H9 (cell line): ENCODE measurements around the gene PCMT1. TPM values are rescaled to one million over a fixed set of nuclear protein-coding genes. Genes with fewer than 3 reads are reported as not detected.

Source experiments
- DNase-seq: peaks from one replicate; pipeline ENCODE4 v3.0.0-alpha.2; 2017
- H2AFZ ChIP-seq: one replicate; pipeline ENCODE4 v1.6.1; 2013; ENCODE audit warnings: mild to moderate bottlenecking, low read length, control low read depth, moderate library complexity
- H2AK5ac ChIP-seq: 2 replicates; pipeline ENCODE4 v1.6.1; 2013; ENCODE audit warnings: low read length, control low read depth, mixed read lengths; ENCODE audit not compliant: insufficient read length
- H2BK120ac ChIP-seq: one replicate; pipeline ENCODE4 v1.6.1; 2013; ENCODE audit warnings: low read depth, mild to moderate bottlenecking, low read length, control low read depth, inconsistent platforms; ENCODE audit not compliant: poor library complexity, severe bottlenecking
- H2BK12ac ChIP-seq: 2 replicates; pipeline ENCODE4 v1.6.1; 2013; ENCODE audit warnings: low read length, control low read depth, mixed read lengths, low read depth; ENCODE audit not compliant: insufficient read length
- H2BK15ac ChIP-seq: 2 replicates; pipeline ENCODE4 v1.6.1; 2013; ENCODE audit warnings: low read depth, low read length, control low read depth
- H2BK20ac ChIP-seq: one replicate; pipeline ENCODE4 v1.6.1; 2013; ENCODE audit warnings: low read depth, mild to moderate bottlenecking, low read length, control low read depth, inconsistent platforms; ENCODE audit not compliant: poor library complexity, severe bottlenecking
- H2BK5ac ChIP-seq: 2 replicates; pipeline ENCODE4 v1.6.1; 2013; ENCODE audit warnings: low read length, control low read depth, mixed read lengths; ENCODE audit not compliant: insufficient read length
- H3K14ac ChIP-seq: 2 replicates; pipeline ENCODE4 v1.6.1; 2013; ENCODE audit warnings: low read length, control low read depth; ENCODE audit not compliant: insufficient read depth
- H3K18ac ChIP-seq: 2 replicates; pipeline ENCODE4 v1.6.1; 2013; ENCODE audit warnings: low read depth, mild to moderate bottlenecking, mixed read lengths, low read length, control low read depth; ENCODE audit not compliant: insufficient read length
- H3K23ac ChIP-seq: 2 replicates; pipeline ENCODE4 v1.6.1; 2013; ENCODE audit warnings: low read length, control low read depth, mixed read lengths, low read depth; ENCODE audit not compliant: insufficient read length
- H3K23me2 ChIP-seq: 2 replicates; pipeline ENCODE4 v1.6.1; 2013; ENCODE audit warnings: low read depth, mild to moderate bottlenecking, mixed read lengths, low read length, control low read depth; ENCODE audit not compliant: insufficient read length, poor library complexity, severe bottlenecking
- H3K27ac ChIP-seq: 2 replicates; pipeline ENCODE4 v1.5.1; 2013; ENCODE audit warnings: low read length, control low read depth, mixed read lengths, low read depth; ENCODE audit not compliant: insufficient read length
- H3K27me3 ChIP-seq: 2 replicates; pipeline ENCODE4 v1.6.1; 2013; ENCODE audit warnings: low read length, control low read depth, inconsistent platforms; ENCODE audit not compliant: insufficient read depth
- H3K4ac ChIP-seq: 2 replicates; pipeline ENCODE4 v1.6.1; 2013; ENCODE audit warnings: low read depth, mild to moderate bottlenecking, control low read depth, inconsistent platforms, low read length, moderate library complexity
- H3K4me1 ChIP-seq: 2 replicates; pipeline ENCODE4 v1.6.1; 2013; ENCODE audit warnings: low read length, control low read depth, inconsistent platforms; ENCODE audit not compliant: insufficient read depth
- H3K4me2 ChIP-seq: 2 replicates; pipeline ENCODE4 v1.6.1; 2013; ENCODE audit warnings: low read length, control low read depth, mixed read lengths; ENCODE audit not compliant: insufficient read length, insufficient read depth
- H3K56ac ChIP-seq: 2 replicates; pipeline ENCODE4 v1.6.1; 2013; ENCODE audit warnings: low read depth, mild to moderate bottlenecking, mixed read lengths, low read length, control low read depth; ENCODE audit not compliant: insufficient read length
- H3K79me1 ChIP-seq: 2 replicates; pipeline ENCODE4 v1.6.1; 2013; ENCODE audit warnings: low read depth, mild to moderate bottlenecking, moderate library complexity, low read length, control low read depth, inconsistent platforms; ENCODE audit not compliant: insufficient read depth, poor library complexity, severe bottlenecking
- H3K79me2 ChIP-seq: 2 replicates; pipeline ENCODE4 v1.6.1; 2013; ENCODE audit warnings: low read length, control low read depth, inconsistent platforms; ENCODE audit not compliant: insufficient read depth
- H3K9ac ChIP-seq: 2 replicates; pipeline ENCODE4 v1.6.1; 2013; ENCODE audit warnings: low read length, control low read depth, mixed read lengths; ENCODE audit not compliant: insufficient read length; ENCODE audit errors: extremely low read depth
- H3K9me3 ChIP-seq: one replicate; pipeline ENCODE4 v1.6.1; 2013; ENCODE audit warnings: low read depth, low read length, inconsistent platforms; ENCODE audit not compliant: control insufficient read depth
- H3T11ph ChIP-seq: one replicate; pipeline ENCODE4 v1.6.1; 2013; ENCODE audit warnings: mild to moderate bottlenecking, low read length, control low read depth, inconsistent platforms
- H4K20me1 ChIP-seq: one replicate; pipeline ENCODE4 v1.6.1; 2013; ENCODE audit not compliant: control insufficient read depth, insufficient read length, insufficient read depth
- H4K5ac ChIP-seq: 2 replicates; pipeline ENCODE4 v1.6.1; 2013; ENCODE audit warnings: low read depth, mild to moderate bottlenecking, mixed read lengths, low read length, control low read depth; ENCODE audit not compliant: insufficient read length
- H4K8ac ChIP-seq: replicated peaks from 2 replicates; pipeline ENCODE4 v1.6.1; 2013; ENCODE audit warnings: low read length, control low read depth, mixed read lengths, low read depth; ENCODE audit not compliant: insufficient read length
- H4K91ac ChIP-seq: 2 replicates; pipeline ENCODE4 v1.6.1; 2013; ENCODE audit warnings: low read depth, mild to moderate bottlenecking, moderate library complexity, mixed read lengths, low read length, control low read depth; ENCODE audit not compliant: insufficient read length
- H3K27ac Mint-ChIP-seq, 3 experiments: 2 replicates in 2 of 3; 3 replicates in 1 of 3; pipeline ENCODE4 v1.8.0; 2020 to 2021; ENCODE audit warnings: mixed read lengths in 3 of 3, mild to moderate bottlenecking in 1 of 3, moderate library complexity in 1 of 3
- H3K27me3 Mint-ChIP-seq: 2 replicates; pipeline ENCODE4 v1.8.0; 2021; ENCODE audit warnings: low read depth, mild to moderate bottlenecking, moderate library complexity, mixed read lengths
- H3K36me3 Mint-ChIP-seq, 3 experiments: 2 replicates in 2 of 3; 3 replicates in 1 of 3; pipeline ENCODE4 v1.8.0; 2020 to 2021; ENCODE audit warnings: low read depth in 3 of 3, mixed read lengths in 3 of 3; ENCODE audit not compliant: insufficient read depth in 1 of 3
- H3K4me1 Mint-ChIP-seq, 2 experiments: 2 replicates each; pipeline ENCODE4 v1.8.0; 2020; ENCODE audit warnings: mixed read lengths in 2 of 2
- H3K4me3 Mint-ChIP-seq, 2 experiments: 2 replicates in 1 of 2; 3 replicates in 1 of 2; pipeline ENCODE4 v1.8.0; 2020 to 2021; ENCODE audit warnings: mild to moderate bottlenecking in 2 of 2, mixed read lengths in 2 of 2, moderate library complexity in 1 of 2
- H3K9me3 Mint-ChIP-seq, 2 experiments: 2 replicates in 1 of 2; 3 replicates in 1 of 2; pipeline ENCODE4 v1.8.0; 2020; ENCODE audit warnings: mild to moderate bottlenecking in 2 of 2, mixed read lengths in 2 of 2, moderate library complexity in 1 of 2
- CTCF ChIP-seq: fragments of 200-600 bp; sonication (generic); conservative IDR thresholded peaks from 3 replicates; pipeline ENCODE4 v1.8.0; 2021; ENCODE audit warnings: antibody characterized with exemption, mild to moderate bottlenecking
- WGBS: extraction: QIAGEN DNeasy Blood & Tissue Kit; methylation state at CpG from one replicate; pipeline ENCODE4 v1.1.7; 2013; ENCODE audit warnings: missing lambda C conversion rate, low lambda C conversion rate, mixed read lengths; ENCODE audit not compliant: insufficient read length; ENCODE audit errors: extremely low coverage; 5-methylcytosine and 5-hydroxymethylcytosine counted together
- long read RNA-seq: library from polyadenylated mRNA; unstranded; transcript quantifications from one replicate; pipeline ENCODE4 v2.0.0, GENCODE V29; 2020
- total RNA-seq: library from RNA; stranded (reverse); gene quantifications from 2 replicates; pipeline ENCODE4 v1.2.1, GENCODE V29; 2021

Gene PCMT1
- total RNA-seq: 91.5 and 98.3 TPM in 2 replicates
- long read RNA-seq, transcript PCMT1-201 (7 exons, 1,293 nt): minor isoform, 78 of 574 reads
- long read RNA-seq, transcript PCMT1-205 (8 exons, 1,984 nt): minor isoform, 159 of 574 reads
- long read RNA-seq, transcript PCMT1-203 (8 exons, 1,938 nt): major isoform, 295 of 574 reads
- long read RNA-seq, partial matches to known transcripts: 4 of 574 reads
- long read RNA-seq, other reads (novel, unspliced or antisense): 38 of 574 reads

- no peak within 1 kb of the TSS for H4K5ac ChIP-seq
- WGBS: no CpG with 5 or more reads among the region's 60 CpGs
- H3K9me3 ChIP-seq: no peaks in the 10 kb centered on the region
- H3K4ac ChIP-seq: no peak within 1 kb of the TSS
- no peak for TF ChIP-seq CTCF
- H3K27ac ChIP-seq: peak within 1 kb of the TSS; percentile 37
- peaks cover 27% of the 10 kb centered on the region; the same call in 1 of the 2 replicates for H3K79me2 ChIP-seq
- peaks cover 5% of the 10 kb centered on the region for H3K23me2 ChIP-seq
- Mint-ChIP-seq H3K27me3 (no peaks in the 10 kb centered on the region), H3K4me3 (peak within 1 kb of the TSS; percentile 87 to 91), H3K36me3 (no peaks in the 10 kb centered on the region; a peak in 2 of 7 replicates), H3K27ac (peak within 1 kb of the TSS; percentile 63 to 91 (median 83); a peak in 5 of 7 replicates), H3K4me1 (peaks cover 17 to 20% of the 10 kb centered on the region in 2 experiments), H3K9me3 (no peaks in the 10 kb centered on the region)
- peak; percentile 92 for DNase-seq
- no peak within 1 kb of the TSS for H2BK20ac ChIP-seq
- peaks cover 2% of the 10 kb centered on the region; the same call in 1 of the 2 replicates for H3K4me1 ChIP-seq
- H3K9ac ChIP-seq: peak within 1 kb of the TSS; percentile 86
- no peak within 1 kb of the TSS for H3T11ph ChIP-seq
- H3K23ac ChIP-seq: no peak within 1 kb of the TSS
- no peak within 1 kb of the TSS for H4K8ac ChIP-seq
- no peak within 1 kb of the TSS for H2BK5ac ChIP-seq
- H2BK12ac ChIP-seq: no peak within 1 kb of the TSS
- peak within 1 kb of the TSS; percentile 90 for H3K18ac ChIP-seq
- H2AFZ ChIP-seq: no peak within 1 kb of the TSS
- H3K79me1 ChIP-seq: no peaks in the 10 kb centered on the region
- no peak within 1 kb of the TSS for H3K56ac ChIP-seq
- H2BK120ac ChIP-seq: no peak within 1 kb of the TSS
- no peak within 1 kb of the TSS for H2AK5ac ChIP-seq
- H2BK15ac ChIP-seq: no peak within 1 kb of the TSS; the same call in 1 of the 2 replicates
- H3K14ac ChIP-seq: peak within 1 kb of the TSS; percentile 85
- H4K91ac ChIP-seq: no peak within 1 kb of the TSS
- no peaks in the 10 kb centered on the region for H4K20me1 ChIP-seq
- H3K4me2 ChIP-seq: peak within 1 kb of the TSS; percentile 86
- H3K27me3 ChIP-seq: no peaks in the 10 kb centered on the region
These were observed at the start of gene PCMT1 for GRCh38 chr6:149749594-149750135. PCMT1 (plus strand) TSS chr6:149749741; CDS start chr6:149749902, 161 bp downstream.
